Cortex of kidney (tissue), 1 donor: ENCODE data around the gene CCDC39.
"Not testable (repeated sequence)": the region's sequence is repeated elsewhere in the genome, so short reads cannot be mapped to it uniquely, and the experiment has no call there.

ENCODE experiments used
- DNase-seq: peaks from one replicate; lab custom pipeline; 2025; lab: John Stamatoyannopoulos, UW

Gene CCDC39

DNA sequence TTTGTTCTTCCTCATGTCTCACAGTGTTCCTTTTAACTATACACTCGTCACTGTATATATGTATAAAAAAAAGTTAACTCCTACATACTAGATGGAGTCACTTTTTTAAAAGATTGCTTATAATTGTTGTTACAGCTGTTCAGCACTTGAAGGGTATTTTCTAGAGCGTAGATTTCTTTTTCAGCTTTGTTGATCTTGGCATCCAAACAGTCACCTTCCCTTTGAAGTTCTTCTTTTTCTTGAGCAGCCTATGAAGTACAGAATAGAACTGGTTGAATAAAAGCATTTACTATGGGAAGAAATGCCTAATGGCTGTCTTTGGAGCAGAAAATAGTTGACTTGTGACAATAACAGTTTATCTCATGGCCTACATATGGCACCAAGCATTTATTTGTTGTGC is 59.6 kb downstream of the CCDC39 start:
- no peak for DNase-seq

DNA sequence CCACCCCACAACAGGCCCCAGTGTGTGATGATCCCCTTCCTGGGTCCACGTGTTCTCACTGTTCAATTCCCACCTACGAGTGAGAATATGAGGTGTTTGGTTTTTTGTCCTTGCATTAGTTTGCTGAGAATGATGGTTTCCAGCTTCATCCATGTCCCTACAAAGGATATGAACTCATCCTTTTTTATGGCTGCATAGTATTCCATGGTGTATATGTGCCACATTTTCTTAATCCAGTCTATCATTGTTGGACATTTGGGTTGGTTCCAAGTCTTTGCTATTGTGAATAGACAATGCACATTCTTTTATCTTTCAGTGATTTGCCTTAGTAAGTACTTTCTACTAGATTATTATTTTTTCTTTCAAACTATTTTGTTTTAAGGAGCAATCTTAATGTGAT is 60.7 kb downstream of the CCDC39 start:
- DNase-seq, result not testable (repeated sequence)

DNA sequence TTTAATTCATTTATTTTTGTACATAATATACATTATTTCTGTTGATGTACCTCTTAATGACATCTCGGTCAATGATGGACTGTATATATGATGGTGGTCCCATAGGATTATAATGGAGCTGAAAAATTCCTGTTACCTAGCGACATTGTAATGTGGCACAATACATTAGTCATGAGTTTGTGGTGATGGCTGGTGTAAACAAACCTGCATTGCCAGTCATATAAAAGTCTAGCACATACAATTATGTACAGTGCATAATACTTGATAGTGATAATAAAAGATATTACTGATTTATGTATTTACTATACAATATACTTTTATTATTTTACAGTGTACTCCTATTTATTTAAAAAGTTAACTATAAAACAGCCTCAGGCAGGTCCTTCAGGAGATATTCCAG is 62.2 kb downstream of the CCDC39 start:
- no peak for DNase-seq

DNA sequence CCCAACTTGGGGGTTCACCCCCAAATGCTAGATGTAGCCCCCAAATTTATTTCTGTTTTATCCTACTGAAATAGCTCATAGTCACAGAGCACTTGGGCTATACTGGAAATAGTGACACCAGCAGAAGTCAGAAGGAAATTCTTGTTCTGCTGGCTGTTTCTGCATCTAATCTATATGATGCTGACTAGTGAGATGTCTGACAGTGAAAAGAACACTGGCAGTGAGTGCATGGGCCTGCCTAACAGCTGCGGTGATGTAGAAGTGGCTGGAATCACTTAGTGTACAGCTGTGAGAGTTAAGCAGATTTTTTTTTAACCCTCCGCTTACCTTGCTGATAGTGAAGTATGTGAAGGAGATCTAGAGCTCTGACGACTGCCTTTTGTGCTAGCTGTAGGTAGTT is 63.3 kb downstream of the CCDC39 start:
- DNase-seq, result no peak

DNA sequence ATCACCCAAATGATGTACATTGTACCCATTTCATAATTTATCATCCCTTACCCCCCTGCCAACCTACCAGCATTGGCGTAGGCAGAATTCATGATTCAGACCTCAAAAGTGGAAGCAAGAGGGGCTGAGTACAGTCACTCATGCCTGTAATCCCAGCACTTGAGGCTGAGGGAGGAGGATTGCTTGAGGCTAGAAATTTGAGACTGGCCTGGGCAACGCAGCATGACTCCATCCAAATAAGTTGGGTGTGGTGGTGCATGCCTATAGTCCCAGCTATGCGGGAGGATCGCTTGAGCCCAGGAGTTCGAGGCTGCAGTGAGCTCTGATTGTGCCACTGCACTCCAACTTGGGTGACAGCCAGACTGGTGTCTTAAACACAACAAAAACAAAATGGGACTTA is 66.9 kb downstream of the CCDC39 start:
- no peak for DNase-seq

DNA sequence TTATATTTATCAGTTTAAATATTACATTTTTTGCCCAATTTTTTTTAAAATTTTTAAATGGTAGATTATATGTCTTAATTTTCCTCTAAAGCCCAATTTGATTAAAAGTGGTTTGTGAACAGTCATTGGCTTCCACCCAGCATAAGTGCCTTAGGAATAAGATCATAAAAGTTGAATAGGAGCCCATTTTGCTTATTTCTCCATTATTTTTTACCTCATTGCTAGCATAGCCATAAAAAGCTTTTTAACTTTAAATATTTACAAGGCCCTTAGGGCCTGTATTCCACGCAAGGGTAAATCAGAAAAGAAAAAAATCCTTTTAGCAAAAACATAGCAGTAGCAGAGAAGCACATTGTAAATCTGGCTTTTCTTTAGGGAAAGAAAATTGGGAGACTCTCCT is 68.3 kb downstream of the CCDC39 start:
- DNase-seq, result no peak

DNA sequence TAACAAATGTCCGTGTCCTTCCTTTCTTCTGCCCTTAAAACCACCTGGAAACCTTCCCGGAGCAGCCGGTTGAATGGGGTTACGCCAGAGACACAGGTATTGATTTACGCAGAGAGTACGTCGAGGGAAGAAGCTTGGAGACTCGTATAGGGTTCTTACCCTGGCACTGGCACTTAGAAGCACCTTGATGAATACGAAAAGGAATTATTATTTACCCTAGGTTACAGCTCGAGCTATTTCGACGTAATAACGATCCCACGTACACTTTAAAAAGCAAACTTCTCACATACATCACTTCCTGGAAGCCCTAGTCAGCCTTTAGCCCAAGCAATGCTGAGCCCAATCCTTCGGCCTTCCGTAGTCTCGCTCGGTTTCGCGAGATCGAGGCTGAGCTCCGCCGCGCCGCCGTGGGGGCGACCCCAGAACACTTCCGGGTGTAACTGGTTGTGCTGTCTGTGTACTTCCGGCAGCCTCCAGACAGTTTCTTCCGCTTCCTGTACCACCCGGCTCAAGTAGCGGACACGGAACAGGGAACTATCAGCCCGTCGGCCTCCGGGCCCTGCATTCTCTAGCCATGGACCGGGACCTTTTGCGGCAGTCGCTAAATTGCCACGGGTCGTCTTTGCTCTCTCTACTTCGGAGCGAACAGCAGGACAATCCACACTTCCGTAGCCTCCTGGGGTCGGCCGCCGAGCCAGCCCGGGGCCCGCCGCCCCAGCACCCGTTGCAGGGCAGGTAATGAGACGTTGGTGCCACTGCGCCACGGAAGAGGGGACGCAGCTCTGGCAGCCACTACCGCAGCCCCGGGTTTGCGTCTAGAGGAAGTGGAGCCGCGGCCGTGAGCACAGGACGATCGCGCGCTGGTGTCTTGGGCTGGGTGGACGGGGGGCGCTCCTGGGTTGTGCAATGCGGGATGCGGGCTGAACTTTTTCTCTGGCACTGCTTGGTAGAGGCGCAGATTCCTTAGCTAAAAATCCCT is 77.3 kb downstream of the CCDC39 start, which contains the start of gene TTC14:
TSS of gene TTC14 (plus strand) at position 476 of the 979 bp plus-strand sequence. CDS start at position 575, 99 bp downstream.
- no peak for DNase-seq

DNA sequence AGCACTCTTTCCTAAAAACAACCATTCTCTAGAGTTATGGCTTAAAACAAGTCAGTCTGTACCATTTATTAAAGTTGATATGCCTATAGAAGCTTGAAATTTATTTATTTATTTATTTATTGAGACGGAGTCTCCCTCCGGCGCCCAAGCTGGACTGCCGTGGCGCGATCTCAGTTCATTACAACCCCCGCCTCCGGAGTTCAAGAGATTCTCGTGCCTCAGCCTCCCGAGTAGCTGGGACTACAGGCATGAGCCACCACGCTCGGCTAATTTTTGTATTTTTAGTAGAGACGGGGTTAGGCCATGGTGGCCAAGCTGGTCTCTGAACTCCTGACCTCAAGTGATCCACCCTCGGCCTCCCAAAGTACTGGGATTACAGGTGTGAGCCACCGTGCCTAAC is 78.8 kb downstream of the CCDC39 start:
- no peak for DNase-seq

DNA sequence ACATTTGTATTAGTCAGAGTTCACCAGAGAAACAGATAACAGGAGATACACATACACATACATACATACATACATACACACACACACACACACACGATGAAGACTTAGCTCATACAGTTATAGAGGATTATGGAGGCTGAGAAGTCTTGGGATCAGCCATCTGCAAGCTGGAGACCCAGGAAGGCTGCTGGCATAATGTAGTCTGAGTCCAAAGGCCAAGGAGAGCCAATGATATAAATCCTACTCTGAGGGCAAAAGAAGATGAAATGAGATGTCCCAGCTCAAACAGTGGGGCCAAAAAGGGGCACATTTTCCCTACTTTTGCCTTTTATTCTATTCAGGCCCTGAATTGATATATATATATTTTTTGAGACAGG is 83.7 kb downstream of the CCDC39 start:
- DNase-seq, result no peak

DNA sequence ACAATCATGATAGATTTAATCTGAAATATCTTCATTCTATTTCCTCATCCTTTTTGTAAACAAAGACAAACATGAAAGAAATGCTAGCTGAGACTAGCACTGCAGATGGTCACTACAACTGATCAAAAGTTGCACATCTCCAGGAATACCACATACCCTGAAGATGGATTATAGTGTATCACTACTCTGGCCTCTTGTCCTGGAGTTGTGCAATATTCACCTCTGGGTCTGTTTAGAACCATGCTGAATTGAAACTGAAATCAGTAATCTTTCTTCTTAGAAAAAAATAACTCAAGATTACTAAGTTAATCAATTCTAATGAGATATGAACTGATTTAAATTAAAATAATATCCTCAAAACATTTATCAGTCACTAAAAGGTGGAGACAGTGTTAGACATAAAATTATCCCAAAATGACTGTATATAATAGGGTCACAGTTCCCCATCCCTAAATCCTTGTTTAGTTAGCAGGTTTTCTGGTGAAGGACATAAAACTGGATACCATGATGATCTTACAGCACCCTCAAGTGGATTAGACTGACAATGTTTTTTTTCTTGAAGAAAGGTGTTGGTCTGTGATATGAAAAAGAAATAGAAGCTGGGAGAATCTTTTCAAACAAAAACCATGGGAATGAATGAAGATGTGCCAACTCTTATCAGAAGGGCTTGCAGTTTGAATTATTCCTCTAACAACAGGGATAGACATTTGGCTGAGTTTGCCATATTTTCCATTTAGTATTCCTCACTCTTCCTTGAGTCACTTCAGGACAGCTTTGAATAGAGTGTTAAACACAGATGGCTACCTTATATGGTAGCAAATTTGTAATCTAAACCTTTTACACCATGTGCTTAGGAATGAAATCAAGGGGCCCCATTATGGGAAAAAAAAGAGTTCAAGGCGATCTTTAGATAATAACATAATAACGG is 84.4 kb downstream of the CCDC39 start:
- DNase-seq, result no peak

DNA sequence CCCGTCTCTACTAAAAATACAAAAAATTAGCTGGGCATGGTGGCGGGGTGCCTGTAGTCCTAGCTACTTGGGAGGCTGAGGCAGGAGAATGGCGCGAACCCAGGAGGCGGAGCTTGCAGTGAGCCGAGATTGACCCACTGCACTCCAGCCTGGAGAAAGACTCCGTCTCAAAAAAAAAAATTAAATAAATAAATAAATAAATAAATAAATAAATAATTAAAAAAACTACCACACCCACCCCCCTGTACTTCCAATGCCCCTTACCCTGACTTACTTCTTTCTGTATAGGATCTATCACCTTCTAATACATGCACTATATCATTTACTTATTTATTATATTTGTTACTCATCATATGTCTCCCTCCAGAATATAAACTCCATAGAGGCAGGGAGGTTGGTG is 85.7 kb downstream of the CCDC39 start:
- DNase-seq, result not testable (repeated sequence)

DNA sequence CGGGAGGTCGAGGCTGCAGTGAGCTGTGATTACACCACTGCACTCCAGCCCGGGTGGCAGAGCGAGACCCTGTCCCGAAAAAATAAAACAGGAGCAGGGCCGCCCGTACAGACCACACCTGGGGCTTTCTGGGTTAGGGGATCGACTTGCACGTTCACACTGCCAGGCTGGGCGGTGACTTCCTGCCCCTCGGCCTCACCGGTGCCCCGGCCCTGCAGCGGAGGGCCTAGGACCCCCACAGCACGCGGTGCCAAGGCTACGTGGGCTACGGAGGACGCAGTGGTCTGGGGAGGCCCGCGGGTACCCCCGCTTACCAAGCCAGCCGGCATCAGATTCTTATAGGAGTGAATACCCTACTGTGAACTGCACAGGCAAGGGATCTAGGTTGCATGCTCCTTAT is 88.9 kb downstream of the CCDC39 start:
- no peak for DNase-seq

DNA sequence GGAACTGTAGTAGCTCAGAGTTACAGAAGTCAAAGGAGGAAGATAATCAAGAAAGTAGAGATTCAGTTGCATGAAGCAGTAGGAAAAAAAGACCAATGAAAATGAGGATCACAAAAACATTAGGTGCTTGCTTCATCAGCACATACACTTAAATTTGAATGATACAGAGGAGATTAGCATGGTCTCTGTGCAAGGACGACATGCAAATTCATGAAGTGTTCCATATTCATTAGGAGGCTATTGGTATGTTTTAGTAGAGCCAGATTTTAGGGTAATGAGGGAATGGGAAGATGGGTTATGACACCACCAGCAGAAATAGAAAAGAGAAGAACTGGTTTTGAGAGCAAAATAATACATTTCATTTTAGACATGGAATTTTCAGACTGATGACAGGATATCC is 98.4 kb downstream of the CCDC39 start:
- no peak for DNase-seq

DNA sequence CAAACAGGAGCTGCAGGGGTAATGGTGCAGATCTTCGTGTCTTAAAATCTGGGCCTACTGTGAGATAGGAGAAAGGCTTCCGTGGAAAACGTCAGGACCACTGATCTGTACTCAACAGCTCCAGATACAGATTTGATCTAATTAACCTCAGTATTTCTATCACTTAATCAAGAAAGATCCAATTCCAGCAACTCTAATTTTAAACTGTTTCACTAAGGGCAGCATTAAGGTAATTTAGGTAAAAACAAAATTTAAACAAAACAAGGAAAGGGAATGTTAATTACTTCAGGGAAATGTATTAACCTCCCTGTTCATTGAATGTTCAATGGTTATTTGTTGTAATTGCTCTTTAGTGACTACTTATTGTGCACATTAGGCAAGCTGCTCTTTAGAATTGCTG is 103.7 kb downstream of the CCDC39 start:
- no peak for DNase-seq

DNA sequence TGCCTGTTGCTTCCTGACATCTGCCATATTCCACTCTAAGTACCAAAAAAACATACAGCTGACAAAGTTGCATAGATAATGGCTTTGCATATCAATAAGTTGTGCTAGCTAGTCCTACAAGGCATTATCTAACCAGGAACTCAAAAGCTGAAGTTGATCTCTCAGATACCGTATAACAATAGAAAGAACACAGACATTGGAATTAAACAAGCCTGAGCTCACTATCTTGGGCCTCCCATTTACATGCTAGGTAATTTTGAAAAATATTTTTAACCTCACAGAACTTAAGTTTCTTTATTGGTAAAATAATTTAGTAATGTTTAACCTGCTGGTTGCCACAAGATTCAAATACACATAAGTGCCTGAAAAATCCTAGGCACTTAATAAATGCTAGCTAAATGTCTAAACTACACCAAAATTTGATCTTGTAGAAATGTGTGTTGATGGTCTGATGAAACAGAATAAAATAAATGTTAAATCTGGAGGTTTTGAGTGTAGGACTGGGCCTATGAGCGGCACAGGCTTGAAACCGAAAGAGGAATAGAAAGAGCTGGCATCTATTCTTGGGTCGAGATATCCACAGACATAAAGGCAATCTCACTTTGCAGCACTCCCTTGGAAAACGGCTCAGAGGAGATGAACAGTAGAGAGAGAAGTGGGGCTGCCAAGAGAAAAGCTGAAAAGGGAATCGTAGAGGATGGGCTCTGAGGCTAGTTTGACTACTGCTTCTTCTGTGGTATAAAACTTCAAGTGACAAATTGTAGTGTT is 107.3 kb downstream of the CCDC39 start:
- DNase-seq, result no peak

DNA sequence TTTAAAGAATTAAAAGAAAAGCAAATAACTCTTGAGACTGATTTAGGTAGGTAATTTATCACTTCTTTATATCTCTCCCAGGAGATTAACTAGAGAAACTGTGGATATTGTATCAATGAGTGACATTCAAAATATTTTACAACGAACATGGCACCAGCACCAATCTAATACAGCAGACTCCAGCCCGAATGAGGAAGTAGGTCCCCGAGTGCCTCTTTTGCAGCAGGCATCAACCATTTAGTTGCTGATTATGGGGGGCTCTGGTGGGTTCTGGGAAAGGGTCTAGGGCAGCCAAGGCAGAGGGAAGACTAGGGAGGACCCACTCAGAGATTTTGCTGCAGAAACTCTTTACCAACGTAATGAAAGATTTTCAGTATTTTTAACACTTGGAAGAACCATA is 109.1 kb downstream of the CCDC39 start:
- no peak for DNase-seq

DNA sequence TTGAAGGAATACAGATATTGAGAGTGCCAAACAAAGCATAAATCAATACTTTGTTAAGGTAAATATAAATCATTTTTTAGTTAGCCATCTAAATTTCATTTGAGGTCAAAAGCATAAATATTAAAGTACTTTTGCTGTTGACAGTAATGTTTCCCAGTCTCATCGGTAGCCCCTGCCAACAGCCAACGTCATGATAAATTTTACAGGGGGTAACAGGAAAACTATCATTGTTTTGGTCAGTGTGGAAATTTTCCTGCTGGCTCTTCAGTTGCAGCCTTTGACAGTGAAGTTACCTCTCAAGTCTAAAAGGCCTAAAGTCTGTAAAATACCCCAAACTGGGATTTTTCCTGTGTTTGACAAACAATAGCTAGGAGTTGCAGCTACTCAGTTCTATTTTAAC is 114.6 kb downstream of the CCDC39 start:
- DNase-seq, result no peak
